Mucosa of descending colon (tissue), 3 donors: ENCODE results near the gene TMEM151B. TPM values are rescaled to one million over a fixed set of nuclear protein-coding genes. Genes with fewer than 3 reads are reported as not detected.

ENCODE experiments used
- ATAC-seq: fragments of 200-7000 bp; cut with Tn5 transposase; one replicate; pipeline ENCODE4 v1.9.1; 2020; ENCODE audit warnings: mild to moderate bottlenecking, moderate library complexity
- DNase-seq, 3 donors: peaks; one replicate each; pipeline ENCODE4 v3.0.0-alpha.2; 2020
- H3K36me3 ChIP-seq: fragments of 200-600 bp; one replicate; pipeline ENCODE4 v1.8.0; 2021; ENCODE audit warnings: low read depth, mild to moderate bottlenecking
- H3K4me1 ChIP-seq: fragments of 200-600 bp; one replicate; pipeline ENCODE4 v1.8.0; 2021; ENCODE audit warnings: low read depth, mild to moderate bottlenecking
- H3K4me3 ChIP-seq: fragments of 200-600 bp; one replicate; pipeline ENCODE4 v1.8.0; 2021; ENCODE audit warnings: mild to moderate bottlenecking
- H3K9me3 ChIP-seq: fragments of 200-600 bp; one replicate; pipeline ENCODE4 v1.8.0; 2021; ENCODE audit warnings: mild to moderate bottlenecking
- intact Hi-C, 2 donors: fragments of 100-400 bp; cut with DNase I in 1 of 2; cut with micrococcal nuclease in 1 of 2; formaldehyde crosslinking; loops; one replicate each; pipeline versions ENCODE4 v1.11.0 to v1.11.1; 2022; cut with DNase I, micrococcal nuclease
- total RNA-seq, 3 donors: library from RNA; stranded (reverse); fragmentation: NEBNext Ultra II Directional in 2 of 3; extraction: Animal tissue kit (Norgen Biotek cat#: 25700) in 2 of 3; gene quantifications; one replicate each; pipeline versions ENCODE4 v1.2.1 to v1.2.4, GENCODE V29; 2021 to 2023
- TF ChIP-seq, protein P1 (sequence below): fragments of 200-600 bp; IDR thresholded peaks from one replicate; pipeline ENCODE4 v1.8.0; 2022; ENCODE audit warnings: antibody characterized with exemption, mild to moderate bottlenecking
- donor health status: DM: no; HTN: no; CAD: no; lungs with moderate emphysema.
- donor health status: DM: no; HTN: no; CAD: no.
- donor health status: DM: no; HTN: yes; CAD: no.

TMEM151B gene
- total RNA-seq, 3 donors from 2014 or later, result 0.17 to 1.4 (median 0.31) TPM

DNA sequence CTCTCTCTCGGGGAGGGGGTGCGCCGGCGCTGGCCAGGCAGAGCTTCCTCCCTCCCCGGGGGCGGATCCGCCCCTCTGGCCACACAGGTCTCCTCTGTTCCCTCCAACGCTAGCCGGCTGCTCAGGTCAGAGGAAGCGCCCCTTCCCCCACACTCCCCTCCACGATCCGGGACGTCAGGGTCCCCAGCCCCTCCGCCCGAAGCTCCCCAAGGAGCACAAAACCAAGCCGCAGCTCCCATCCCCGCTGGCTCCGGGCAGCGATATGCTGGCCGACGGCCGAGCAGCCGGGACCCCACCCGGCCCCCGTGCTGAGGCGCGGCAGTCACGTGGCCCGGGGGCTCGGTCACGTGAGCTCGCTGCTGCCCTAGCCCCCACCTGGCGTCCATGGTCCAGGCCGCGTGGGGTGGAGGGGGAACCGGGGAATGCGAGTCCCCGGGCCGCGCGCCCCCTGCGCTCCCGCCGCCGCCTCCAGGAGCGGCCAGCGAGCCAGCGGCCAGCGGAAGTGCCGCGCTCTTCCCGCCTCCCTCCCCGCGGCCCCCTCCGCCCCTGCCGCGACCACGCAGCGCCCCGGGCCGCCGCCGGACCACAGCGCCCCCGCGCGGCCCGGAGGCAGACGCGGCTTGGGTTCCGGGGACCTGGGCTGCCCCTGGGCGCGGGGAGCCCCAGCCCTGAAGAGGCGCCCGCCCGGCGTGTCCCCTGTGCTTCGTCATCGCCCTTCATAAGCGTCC lies 13.1 kb upstream of the TMEM151B start, which contains the start of gene SLC35B2:
TSS of gene SLC35B2 (minus strand) at position 504 of the 728 bp plus-strand sequence. CDS start at position 386, 118 bp downstream.
- H3K36me3 ChIP-seq, result peaks cover 18% of the 10 kb centered on the region
- TF ChIP-seq, protein P1, sequence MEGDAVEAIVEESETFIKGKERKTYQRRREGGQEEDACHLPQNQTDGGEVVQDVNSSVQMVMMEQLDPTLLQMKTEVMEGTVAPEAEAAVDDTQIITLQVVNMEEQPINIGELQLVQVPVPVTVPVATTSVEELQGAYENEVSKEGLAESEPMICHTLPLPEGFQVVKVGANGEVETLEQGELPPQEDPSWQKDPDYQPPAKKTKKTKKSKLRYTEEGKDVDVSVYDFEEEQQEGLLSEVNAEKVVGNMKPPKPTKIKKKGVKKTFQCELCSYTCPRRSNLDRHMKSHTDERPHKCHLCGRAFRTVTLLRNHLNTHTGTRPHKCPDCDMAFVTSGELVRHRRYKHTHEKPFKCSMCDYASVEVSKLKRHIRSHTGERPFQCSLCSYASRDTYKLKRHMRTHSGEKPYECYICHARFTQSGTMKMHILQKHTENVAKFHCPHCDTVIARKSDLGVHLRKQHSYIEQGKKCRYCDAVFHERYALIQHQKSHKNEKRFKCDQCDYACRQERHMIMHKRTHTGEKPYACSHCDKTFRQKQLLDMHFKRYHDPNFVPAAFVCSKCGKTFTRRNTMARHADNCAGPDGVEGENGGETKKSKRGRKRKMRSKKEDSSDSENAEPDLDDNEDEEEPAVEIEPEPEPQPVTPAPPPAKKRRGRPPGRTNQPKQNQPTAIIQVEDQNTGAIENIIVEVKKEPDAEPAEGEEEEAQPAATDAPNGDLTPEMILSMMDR, result peak; percentile 81
- peak; percentile 88 for ATAC-seq
- intact Hi-C loops, result no loop called here
- DNase-seq, result peak; percentile 63 to 85 (median 80)
- no peaks in the 10 kb centered on the region for H3K9me3 ChIP-seq
- H3K4me3 ChIP-seq, result peak within 1 kb of the TSS; percentile 90
- H3K4me1 ChIP-seq, result peaks cover 16% of the 10 kb centered on the region

- Histone ChIP-seq H3K4me3 (no peak overlapping the region), H3K36me3 (peaks cover 13% of the 10 kb centered on the region), H3K4me1 (peaks cover 17% of the 10 kb centered on the region), H3K9me3 (no peaks in the 10 kb centered on the region)
- ATAC-seq (no peak), DNase-seq (no peak)
- TF ChIP-seq, protein P1, result no peak
- intact Hi-C loops, result no loop called here
These were observed 12.4 kb upstream of the TMEM151B start for GRCh38 chr6:44257753-44258324.

- Histone ChIP-seq H3K36me3 (peaks cover 8% of the 10 kb centered on the region), H3K9me3 (no peaks in the 10 kb centered on the region), H3K4me3 (no peak overlapping the region), H3K4me1 (peaks cover 22% of the 10 kb centered on the region)
- TF ChIP-seq, protein P1, result no peak
- intact Hi-C loops, result no loop called here
- ATAC-seq (no peak), DNase-seq (no peak)
These were observed 11.9 kb upstream of the TMEM151B start for GRCh38 chr6:44258325-44258863.

DNA sequence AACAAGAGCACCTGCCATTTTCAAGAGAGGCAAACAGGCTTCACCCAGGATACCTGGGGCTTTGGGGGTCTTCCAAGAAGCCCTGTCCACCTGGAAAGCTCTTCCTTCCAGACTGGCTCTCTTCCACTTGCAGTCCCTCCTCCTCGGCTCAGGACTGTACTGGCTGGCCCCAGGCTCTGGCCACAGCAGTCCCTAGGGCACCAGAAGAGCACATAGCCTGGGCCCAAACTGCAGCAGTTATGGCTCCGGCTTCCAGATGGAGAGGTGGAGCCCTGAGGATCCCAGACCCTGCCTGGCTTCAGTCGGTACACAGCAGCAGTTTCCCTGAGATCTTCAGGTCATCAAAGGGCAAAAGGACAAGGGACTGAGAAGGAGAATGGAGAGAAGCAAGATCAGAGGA lies 11.3 kb upstream of the TMEM151B start:
- Histone ChIP-seq H3K4me1 (peaks cover 27% of the 10 kb centered on the region), H3K9me3 (no peaks in the 10 kb centered on the region), H3K36me3 (peaks cover 4% of the 10 kb centered on the region), H3K4me3 (no peak overlapping the region)
- DNase-seq (no peak), ATAC-seq (no peak)
- intact Hi-C loops, result no loop called here
- TF ChIP-seq, protein P1, result no peak

GRCh38 chr6:44260011-44260410 lies 10.2 kb upstream of the TMEM151B start:
- Histone ChIP-seq H3K9me3 (no peaks in the 10 kb centered on the region), H3K4me1 (peaks cover 33% of the 10 kb centered on the region), H3K36me3 (no peaks in the 10 kb centered on the region), H3K4me3 (no peak overlapping the region)
- TF ChIP-seq, protein P1, result no peak
- intact Hi-C loops, result no loop called here
- DNase-seq (no peak), ATAC-seq (no peak)
